ENCODE data around the gene GADD45GIP1. TPM values are rescaled to one million over a fixed set of nuclear protein-coding genes. Genes with fewer than 3 reads are reported as not detected.
A peak's percentile ranks its signal among the peaks of the same experiment; 100 is the strongest.
"Not testable (repeated sequence)": the region's sequence is repeated elsewhere in the genome, so short reads cannot be mapped to it uniquely, and the experiment has no call there.

The GADD45GIP1 gene
- total RNA-seq, 2 experiments from 2014 or later, result 31.1 to 36.3 TPM

GRCh38 chr19:12955996-12956395 is 1.0 kb downstream of the GADD45GIP1 start:
- no peaks in the 10 kb centered on the region for H3K27me3 Mint-ChIP-seq
- ChIA-PET POLR2A (interaction anchor here (0.6 to 1.4 kb wide), 2 partner anchors 10 to 66 kb away, joined by 3 to 6 read pairs; no protein-coding TSS in a partner anchor), CTCF (interaction anchor here (0.6 to 5.4 kb wide), 5 partner anchors 9 to 231 kb away, joined by 3 to 38 read pairs (median 4); partner anchors contain the start of gene NACC1)
- H3K36me3 Mint-ChIP-seq (ENCODE audit: low read depth), result peaks cover 46% of the 10 kb centered on the region
- intact Hi-C loops (cut with DNase I, micrococcal nuclease), result loop anchor here (2.0 kb wide), 2 partner anchors 17 to 37 kb away; partner anchors contain the start of genes CALR (in 1 of the 2) and SYCE2 (in 1 of the 2)
- peak overlapping the region; percentile 91 for H3K4me3 Mint-ChIP-seq
- ATAC-seq, result no peak
- peaks cover 34% of the 10 kb centered on the region for H3K4me1 Mint-ChIP-seq
- peak overlapping the region; percentile 88 for H3K27ac Mint-ChIP-seq
- H3K9me3 Mint-ChIP-seq (ENCODE audit: low read depth), result no peaks in the 10 kb centered on the region
- no peak for DNase-seq

- intact Hi-C loops (cut with DNase I, micrococcal nuclease); ATAC-seq; H3K27me3 Mint-ChIP-seq; H3K9me3 Mint-ChIP-seq (ENCODE audit: low read depth); DNase-seq: not testable (repeated sequence)
- ChIA-PET CTCF (interaction anchor here (1.0 to 5.4 kb wide), 2 partner anchors 10 to 163 kb away, joined by 5 to 38 read pairs; partner anchors contain the start of gene NACC1), POLR2A (interaction anchor here (0.6 to 1.4 kb wide), 2 partner anchors 10 to 270 kb away, joined by 3 to 4 read pairs; no protein-coding TSS in a partner anchor)
- Mint-ChIP-seq H3K4me3 (peak overlapping the region; percentile 91), H3K27ac (peak overlapping the region; percentile 88), H3K36me3 (ENCODE audit: low read depth) (peaks cover 50% of the 10 kb centered on the region), H3K4me1 (peaks cover 34% of the 10 kb centered on the region)
These were observed 1.4 kb downstream of the GADD45GIP1 start for GRCh38 chr19:12955575-12955974.

- peaks cover 60% of the 10 kb centered on the region for H3K36me3 Mint-ChIP-seq (ENCODE audit: low read depth)
- H3K27me3 Mint-ChIP-seq, result no peaks in the 10 kb centered on the region
- peak overlapping the region; percentile 91 for H3K4me3 Mint-ChIP-seq
- peak; percentile 38 for DNase-seq
- ChIA-PET POLR2A (interaction anchor here (0.8 to 0.9 kb wide), 2 partner anchors 8 to 13 kb away, joined by 3 read pairs; no protein-coding TSS in a partner anchor), CTCF (interaction anchor here (5.4 kb wide), 1 partner anchor 11 kb away, joined by 38 read pairs; no protein-coding TSS in a partner anchor)
- H3K4me1 Mint-ChIP-seq, result peaks cover 34% of the 10 kb centered on the region
- intact Hi-C loops (cut with DNase I, micrococcal nuclease), result no loop called here
- ATAC-seq, result no peak
- peak overlapping the region; percentile 88 for H3K27ac Mint-ChIP-seq
- no peaks in the 10 kb centered on the region for H3K9me3 Mint-ChIP-seq (ENCODE audit: low read depth)
These were observed 2.4 kb downstream of the GADD45GIP1 start for GRCh38 chr19:12954612-12954962.

- Mint-ChIP-seq H3K27ac (peak overlapping the region; percentile 88), H3K9me3 (ENCODE audit: low read depth) (no peaks in the 10 kb centered on the region), H3K4me3 (no peak overlapping the region), H3K4me1 (peaks cover 34% of the 10 kb centered on the region), H3K27me3 (no peaks in the 10 kb centered on the region), H3K36me3 (ENCODE audit: low read depth) (peaks cover 62% of the 10 kb centered on the region)
- intact Hi-C loops (cut with DNase I, micrococcal nuclease), result no loop called here
- DNase-seq (no peak), ATAC-seq (peak; percentile 16)
- CTCF ChIA-PET, result interaction anchor here (5.4 kb wide), 1 partner anchor 11 kb away, joined by 38 read pairs; no protein-coding TSS in a partner anchor
- POLR2A ChIA-PET, result interaction anchor here (0.8 to 0.9 kb wide), 2 partner anchors 7 to 14 kb away, joined by 3 read pairs; no protein-coding TSS in a partner anchor
These were observed 3.0 kb downstream of the GADD45GIP1 start for GRCh38 chr19:12953799-12954611.

- POLR2A ChIA-PET, result no interaction called here
- H3K36me3 Mint-ChIP-seq (ENCODE audit: low read depth), result peaks cover 70% of the 10 kb centered on the region
- peak overlapping the region; percentile 73 for H3K27ac Mint-ChIP-seq
These were observed 3.8 kb downstream of the GADD45GIP1 start for GRCh38 chr19:12953138-12953798.

GRCh38 chr19:12952488-12953137 is 4.4 kb downstream of the GADD45GIP1 start:
- Mint-ChIP-seq H3K27me3 (no peaks in the 10 kb centered on the region), H3K4me1 (peaks cover 36% of the 10 kb centered on the region), H3K27ac (peak overlapping the region; percentile 37), H3K4me3 (no peak overlapping the region), H3K36me3 (ENCODE audit: low read depth) (peaks cover 76% of the 10 kb centered on the region), H3K9me3 (ENCODE audit: low read depth) (no peaks in the 10 kb centered on the region)
- intact Hi-C loops (cut with DNase I, micrococcal nuclease), result no loop called here
- DNase-seq (no peak), ATAC-seq (no peak)
- CTCF ChIA-PET, result interaction anchor here (0.6 to 5.4 kb wide), 3 partner anchors 10 to 24 kb away, joined by 3 to 38 read pairs (median 4); no protein-coding TSS in a partner anchor
- POLR2A ChIA-PET, result no interaction called here

More at GRCh38 chr19:12953138-12953798, 3.8 kb downstream of the GADD45GIP1 start:
- CTCF ChIA-PET, result interaction anchor here (0.6 to 5.4 kb wide), 3 partner anchors 9 to 24 kb away, joined by 3 to 38 read pairs (median 4); no protein-coding TSS in a partner anchor
- Mint-ChIP-seq H3K9me3 (ENCODE audit: low read depth) (no peaks in the 10 kb centered on the region), H3K4me1 (peaks cover 34% of the 10 kb centered on the region), H3K4me3 (no peak overlapping the region), H3K27me3 (no peaks in the 10 kb centered on the region)
- intact Hi-C loops (cut with DNase I, micrococcal nuclease), result no loop called here
- ATAC-seq (no peak), DNase-seq (no peak)

- intact Hi-C loops (cut with DNase I, micrococcal nuclease); POLR2A ChIA-PET; H3K27me3 Mint-ChIP-seq; ATAC-seq; H3K4me3 Mint-ChIP-seq; DNase-seq; H3K9me3 Mint-ChIP-seq (ENCODE audit: low read depth): not testable (repeated sequence)
- Mint-ChIP-seq H3K36me3 (ENCODE audit: low read depth) (peaks cover 79% of the 10 kb centered on the region), H3K27ac (peak overlapping the region; percentile 8), H3K4me1 (peaks cover 40% of the 10 kb centered on the region)
- CTCF ChIA-PET, result interaction anchor here (0.6 kb wide), 1 partner anchor 238 kb away, joined by 3 read pairs; no protein-coding TSS in a partner anchor
These were observed 5.0 kb downstream of the GADD45GIP1 start for GRCh38 chr19:12952050-12952449.

- intact Hi-C loops (cut with DNase I, micrococcal nuclease), result loop anchor here (5.0 to 10.0 kb wide), 3 partner anchors 227 to 1565 kb away; partner anchors contain the start of genes DNAJB1 (in 1 of the 2), TNPO2 (in 1 of the 2), ZNF490 (in 1 of the 2) and ZNF791 (in 1 of the 2)
- no peak overlapping the region for H3K4me3 Mint-ChIP-seq
- DNase-seq, result no peak
- peaks cover 41% of the 10 kb centered on the region for H3K4me1 Mint-ChIP-seq
- H3K27ac Mint-ChIP-seq, result peak overlapping the region; percentile 64
- POLR2A ChIA-PET, result no interaction called here
- H3K27me3 Mint-ChIP-seq, result no peaks in the 10 kb centered on the region
- CTCF ChIA-PET, result interaction anchor here (1.0 kb wide), 1 partner anchor 16 kb away, joined by 3 read pairs; no protein-coding TSS in a partner anchor
- H3K9me3 Mint-ChIP-seq (ENCODE audit: low read depth), result no peaks in the 10 kb centered on the region
- ATAC-seq, result no peak
- peaks cover 80% of the 10 kb centered on the region for H3K36me3 Mint-ChIP-seq (ENCODE audit: low read depth)
These were observed 7.4 kb downstream of the GADD45GIP1 start for GRCh38 chr19:12949363-12950283.

- intact Hi-C loops (cut with DNase I, micrococcal nuclease), result loop anchor here (5.0 to 10.0 kb wide), 3 partner anchors 226 to 1566 kb away; partner anchors contain the start of genes DNAJB1 (in 1 of the 2), TNPO2 (in 1 of the 2), ZNF490 (in 1 of the 2) and ZNF791 (in 1 of the 2)
- H3K9me3 Mint-ChIP-seq (ENCODE audit: low read depth), result no peaks in the 10 kb centered on the region
- H3K4me1 Mint-ChIP-seq, result peaks cover 40% of the 10 kb centered on the region
- no peak for DNase-seq
- POLR2A ChIA-PET, result no interaction called here
- no peaks in the 10 kb centered on the region for H3K27me3 Mint-ChIP-seq
- CTCF ChIA-PET, result interaction anchor here (1.0 kb wide), 1 partner anchor 17 kb away, joined by 3 read pairs; no protein-coding TSS in a partner anchor
- no peak for ATAC-seq
- H3K27ac Mint-ChIP-seq, result no peak overlapping the region
- peaks cover 80% of the 10 kb centered on the region for H3K36me3 Mint-ChIP-seq (ENCODE audit: low read depth)
- no peak overlapping the region for H3K4me3 Mint-ChIP-seq
These were observed 8.2 kb downstream of the GADD45GIP1 start for GRCh38 chr19:12948612-12949362.

Measured in activated CD4-positive, alpha-beta T cell treated with anti-CD3 and anti-CD28 coated beads for 36 hours (primary cell).